Neural cell (in vitro differentiated cells): ENCODE results near the gene KCNIP4.

Source experiments
- EP300 ChIP-seq: fragments of 450-650 bp; conservative IDR thresholded peaks from 2 replicates; pipeline ENCODE4 v1.6.1; 2014; ENCODE audit warnings: antibody characterized with exemption, mild to moderate bottlenecking, moderate library complexity; ENCODE audit not compliant: poor library complexity, severe bottlenecking
- EZH2 ChIP-seq: fragments of 200-600, 300-800 bp; shearing (Covaris generic), sonication (generic); IDR thresholded peaks from 2 replicates; pipeline ENCODE4 v1.6.1; 2014; ENCODE audit warnings: antibody characterized with exemption, low read length, borderline replicate concordance, mild to moderate bottlenecking; ENCODE audit not compliant: insufficient read depth, poor library complexity, severe bottlenecking
- MXI1 ChIP-seq: fragments of 450-650 bp; conservative IDR thresholded peaks from 2 replicates; pipeline ENCODE4 v1.6.1; 2014; ENCODE audit warnings: antibody characterized with exemption, mild to moderate bottlenecking; ENCODE audit not compliant: poor library complexity, severe bottlenecking
- POLR2AphosphoS5 ChIP-seq: IDR thresholded peaks from 2 replicates; pipeline ENCODE4 v1.6.1; 2012
- RAD21 ChIP-seq: fragments of 450-650 bp; conservative IDR thresholded peaks from 2 replicates; pipeline ENCODE4 v1.6.1; 2014; ENCODE audit warnings: antibody characterized with exemption, mild to moderate bottlenecking, moderate library complexity
- SMC3 ChIP-seq: fragments of 450-650 bp; conservative IDR thresholded peaks from 2 replicates; pipeline ENCODE4 v1.6.1; 2014; ENCODE audit warnings: antibody characterized with exemption, mild to moderate bottlenecking, moderate library complexity; ENCODE audit not compliant: poor library complexity
- TAF1 ChIP-seq: IDR thresholded peaks from 2 replicates; pipeline ENCODE4 v1.6.1; 2012; ENCODE audit warnings: low read depth
- TF ChIP-seq, protein P1 (sequence below): fragments of 450-650 bp; IDR thresholded peaks from 2 replicates; pipeline ENCODE4 v1.5.1; 2014; ENCODE audit warnings: antibody characterized with exemption, mild to moderate bottlenecking, moderate library complexity; ENCODE audit not compliant: poor library complexity, severe bottlenecking
- TF ChIP-seq, protein P2 (sequence below): IDR thresholded peaks from 2 replicates; pipeline ENCODE4 v1.6.1; 2012; ENCODE audit warnings: borderline replicate concordance

DNA sequence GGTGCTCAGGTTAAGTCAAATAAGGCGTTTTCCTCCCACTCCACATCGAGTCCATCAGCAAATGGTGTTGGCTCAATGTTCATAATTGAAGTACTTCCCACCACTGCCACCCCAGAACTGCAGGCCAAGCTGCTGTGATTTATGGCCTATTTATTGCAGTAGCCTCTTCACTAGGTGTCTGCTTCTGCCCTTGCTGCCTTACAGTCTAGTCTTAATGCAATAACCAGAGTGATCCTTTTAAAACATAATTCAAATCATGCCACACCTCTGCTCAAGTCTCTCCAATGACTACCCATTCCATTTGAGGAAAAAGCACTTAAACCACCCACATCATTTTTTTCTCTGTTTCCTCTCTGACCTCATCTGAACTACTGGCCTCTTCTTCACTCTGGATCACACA lies 220.3 kb downstream of the KCNIP4 start:
- TF ChIP-seq EP300 (no peak), SMC3 (no peak), MXI1 (no peak), TAF1 (no peak), EZH2 (no peak), POLR2AphosphoS5 (no peak), RAD21 (no peak)
- TF ChIP-seq, protein P1, sequence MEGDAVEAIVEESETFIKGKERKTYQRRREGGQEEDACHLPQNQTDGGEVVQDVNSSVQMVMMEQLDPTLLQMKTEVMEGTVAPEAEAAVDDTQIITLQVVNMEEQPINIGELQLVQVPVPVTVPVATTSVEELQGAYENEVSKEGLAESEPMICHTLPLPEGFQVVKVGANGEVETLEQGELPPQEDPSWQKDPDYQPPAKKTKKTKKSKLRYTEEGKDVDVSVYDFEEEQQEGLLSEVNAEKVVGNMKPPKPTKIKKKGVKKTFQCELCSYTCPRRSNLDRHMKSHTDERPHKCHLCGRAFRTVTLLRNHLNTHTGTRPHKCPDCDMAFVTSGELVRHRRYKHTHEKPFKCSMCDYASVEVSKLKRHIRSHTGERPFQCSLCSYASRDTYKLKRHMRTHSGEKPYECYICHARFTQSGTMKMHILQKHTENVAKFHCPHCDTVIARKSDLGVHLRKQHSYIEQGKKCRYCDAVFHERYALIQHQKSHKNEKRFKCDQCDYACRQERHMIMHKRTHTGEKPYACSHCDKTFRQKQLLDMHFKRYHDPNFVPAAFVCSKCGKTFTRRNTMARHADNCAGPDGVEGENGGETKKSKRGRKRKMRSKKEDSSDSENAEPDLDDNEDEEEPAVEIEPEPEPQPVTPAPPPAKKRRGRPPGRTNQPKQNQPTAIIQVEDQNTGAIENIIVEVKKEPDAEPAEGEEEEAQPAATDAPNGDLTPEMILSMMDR: no peak
- TF ChIP-seq, protein P2, sequence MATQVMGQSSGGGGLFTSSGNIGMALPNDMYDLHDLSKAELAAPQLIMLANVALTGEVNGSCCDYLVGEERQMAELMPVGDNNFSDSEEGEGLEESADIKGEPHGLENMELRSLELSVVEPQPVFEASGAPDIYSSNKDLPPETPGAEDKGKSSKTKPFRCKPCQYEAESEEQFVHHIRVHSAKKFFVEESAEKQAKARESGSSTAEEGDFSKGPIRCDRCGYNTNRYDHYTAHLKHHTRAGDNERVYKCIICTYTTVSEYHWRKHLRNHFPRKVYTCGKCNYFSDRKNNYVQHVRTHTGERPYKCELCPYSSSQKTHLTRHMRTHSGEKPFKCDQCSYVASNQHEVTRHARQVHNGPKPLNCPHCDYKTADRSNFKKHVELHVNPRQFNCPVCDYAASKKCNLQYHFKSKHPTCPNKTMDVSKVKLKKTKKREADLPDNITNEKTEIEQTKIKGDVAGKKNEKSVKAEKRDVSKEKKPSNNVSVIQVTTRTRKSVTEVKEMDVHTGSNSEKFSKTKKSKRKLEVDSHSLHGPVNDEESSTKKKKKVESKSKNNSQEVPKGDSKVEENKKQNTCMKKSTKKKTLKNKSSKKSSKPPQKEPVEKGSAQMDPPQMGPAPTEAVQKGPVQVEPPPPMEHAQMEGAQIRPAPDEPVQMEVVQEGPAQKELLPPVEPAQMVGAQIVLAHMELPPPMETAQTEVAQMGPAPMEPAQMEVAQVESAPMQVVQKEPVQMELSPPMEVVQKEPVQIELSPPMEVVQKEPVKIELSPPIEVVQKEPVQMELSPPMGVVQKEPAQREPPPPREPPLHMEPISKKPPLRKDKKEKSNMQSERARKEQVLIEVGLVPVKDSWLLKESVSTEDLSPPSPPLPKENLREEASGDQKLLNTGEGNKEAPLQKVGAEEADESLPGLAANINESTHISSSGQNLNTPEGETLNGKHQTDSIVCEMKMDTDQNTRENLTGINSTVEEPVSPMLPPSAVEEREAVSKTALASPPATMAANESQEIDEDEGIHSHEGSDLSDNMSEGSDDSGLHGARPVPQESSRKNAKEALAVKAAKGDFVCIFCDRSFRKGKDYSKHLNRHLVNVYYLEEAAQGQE: no peak
